ENCODE results near the gene OGFOD2. TPM values are rescaled to one million over a fixed set of nuclear protein-coding genes. Genes with fewer than 3 reads are reported as not detected.

The OGFOD2 gene
- total and polyA plus RNA-seq, 9 of the 15 experiments (the other 6 are each of a cell fraction or from before 2014, with no cell fraction given): 1.4 to 111 (median 18.5) TPM

DNA sequence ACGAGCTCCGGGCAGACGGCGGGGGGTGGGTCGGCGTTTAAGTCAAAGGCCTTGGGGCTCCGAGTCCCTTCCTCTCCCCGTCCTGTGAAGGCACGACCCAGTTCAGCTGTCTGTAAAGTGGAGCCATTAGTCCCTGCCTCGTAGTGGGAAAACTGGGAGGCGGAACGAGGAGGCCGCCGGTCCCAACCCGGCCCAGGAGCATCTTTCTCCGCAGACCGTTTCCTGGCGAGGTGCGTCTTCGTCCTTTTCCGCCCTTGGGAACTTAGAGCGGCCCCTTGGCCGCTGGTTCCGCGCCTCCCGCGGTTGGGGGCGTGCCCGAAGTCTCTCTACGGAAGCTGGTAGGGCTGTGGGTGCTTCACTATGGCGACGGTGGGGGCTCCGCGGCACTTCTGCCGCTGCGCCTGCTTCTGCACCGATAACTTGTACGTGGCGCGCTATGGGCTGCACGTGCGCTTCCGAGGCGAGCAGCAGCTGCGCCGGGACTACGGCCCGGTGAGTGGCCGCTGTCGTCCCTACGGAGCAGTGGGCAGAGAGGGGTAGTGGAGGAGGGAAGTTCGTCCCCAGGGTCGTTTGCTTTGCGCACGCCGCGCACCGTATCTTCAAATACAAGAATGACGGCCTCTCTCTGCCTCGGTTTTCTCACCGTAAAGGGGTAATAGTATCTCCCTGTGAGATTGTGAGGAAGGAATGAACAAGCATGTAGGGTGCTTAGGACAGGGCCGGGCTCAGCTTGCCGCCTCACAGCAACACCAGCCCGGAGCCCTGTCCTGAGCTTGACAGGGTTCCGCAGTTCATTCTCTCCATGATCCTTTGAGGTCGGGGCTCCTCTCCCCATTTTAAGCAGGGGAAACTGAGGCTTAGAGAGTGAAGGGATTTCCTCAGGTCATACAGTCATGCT is at the start of gene OGFOD2 (continued):
- TF ChIP-seq ZNF436 (CRISPR knock-in tag; IDR thresholded peaks at IDR 0.05) (no peak), RBM14 (IDR thresholded peaks at IDR 0.05; ENCODE audit: borderline replicate concordance, insufficient read depth, low read depth, low read length) (no peak), ZFP36 (IDR thresholded peaks at IDR 0.05; ENCODE audit: low read depth, low read length, partially characterized antibody) (peak; percentile 8), GABPB2 (CRISPR knock-in tag; conservative IDR thresholded peaks at IDR 0.05) (no peak), BHLHE40 (IDR thresholded peaks at IDR 0.05; ENCODE audit: low read length) (peak; percentile 97), CREBBP (IDR thresholded peaks at IDR 0.05; ENCODE audit: low read depth, low read length) (no peak), ZNF3 (CRISPR knock-in tag; IDR thresholded peaks at IDR 0.05) (no peak), RBM39 (optimal IDR thresholded peaks at IDR 0.05; ENCODE audit: low read depth, low read length) (no peak), BCOR (IDR thresholded peaks at IDR 0.05) (peak; percentile 49; the same call in 1 of the 2 replicates), TEAD1 (CRISPR knock-in tag; IDR thresholded peaks at IDR 0.05) (peak in 1 of 2 experiments; percentile 90; a peak in 2 of 4 replicates), ZBTB1 (CRISPR knock-in tag; IDR thresholded peaks at IDR 0.05; ENCODE audit: borderline replicate concordance, low read depth) (no peak), PRMT5 (CRISPR knock-in tag; IDR thresholded peaks at IDR 0.05) (no peak), SAFB (IDR thresholded peaks at IDR 0.05; ENCODE audit: borderline replicate concordance, low read depth, low read length) (no peak), CBX5 (IDR thresholded peaks at IDR 0.05; ENCODE audit: borderline replicate concordance, low read depth) (no peak)
- TF ChIP-seq, protein P1, sequence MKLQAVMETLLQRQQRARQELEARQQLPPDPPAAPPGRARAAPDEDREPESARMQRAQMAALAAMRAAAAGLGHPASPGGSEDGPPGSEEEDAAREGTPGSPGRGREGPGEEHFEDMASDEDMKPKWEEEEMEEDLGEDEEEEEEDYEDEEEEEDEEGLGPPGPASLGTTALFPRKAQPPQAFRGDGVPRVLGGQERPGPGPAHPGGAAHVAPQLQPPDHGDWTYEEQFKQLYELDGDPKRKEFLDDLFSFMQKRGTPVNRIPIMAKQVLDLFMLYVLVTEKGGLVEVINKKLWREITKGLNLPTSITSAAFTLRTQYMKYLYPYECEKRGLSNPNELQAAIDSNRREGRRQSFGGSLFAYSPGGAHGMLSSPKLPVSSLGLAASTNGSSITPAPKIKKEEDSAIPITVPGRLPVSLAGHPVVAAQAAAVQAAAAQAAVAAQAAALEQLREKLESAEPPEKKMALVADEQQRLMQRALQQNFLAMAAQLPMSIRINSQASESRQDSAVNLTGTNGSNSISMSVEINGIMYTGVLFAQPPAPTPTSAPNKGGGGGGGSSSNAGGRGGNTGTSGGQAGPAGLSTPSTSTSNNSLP (IDR thresholded peaks at IDR 0.05; ENCODE audit: borderline replicate concordance, low read depth, low read length): no peak
- TF ChIP-seq, protein P2, sequence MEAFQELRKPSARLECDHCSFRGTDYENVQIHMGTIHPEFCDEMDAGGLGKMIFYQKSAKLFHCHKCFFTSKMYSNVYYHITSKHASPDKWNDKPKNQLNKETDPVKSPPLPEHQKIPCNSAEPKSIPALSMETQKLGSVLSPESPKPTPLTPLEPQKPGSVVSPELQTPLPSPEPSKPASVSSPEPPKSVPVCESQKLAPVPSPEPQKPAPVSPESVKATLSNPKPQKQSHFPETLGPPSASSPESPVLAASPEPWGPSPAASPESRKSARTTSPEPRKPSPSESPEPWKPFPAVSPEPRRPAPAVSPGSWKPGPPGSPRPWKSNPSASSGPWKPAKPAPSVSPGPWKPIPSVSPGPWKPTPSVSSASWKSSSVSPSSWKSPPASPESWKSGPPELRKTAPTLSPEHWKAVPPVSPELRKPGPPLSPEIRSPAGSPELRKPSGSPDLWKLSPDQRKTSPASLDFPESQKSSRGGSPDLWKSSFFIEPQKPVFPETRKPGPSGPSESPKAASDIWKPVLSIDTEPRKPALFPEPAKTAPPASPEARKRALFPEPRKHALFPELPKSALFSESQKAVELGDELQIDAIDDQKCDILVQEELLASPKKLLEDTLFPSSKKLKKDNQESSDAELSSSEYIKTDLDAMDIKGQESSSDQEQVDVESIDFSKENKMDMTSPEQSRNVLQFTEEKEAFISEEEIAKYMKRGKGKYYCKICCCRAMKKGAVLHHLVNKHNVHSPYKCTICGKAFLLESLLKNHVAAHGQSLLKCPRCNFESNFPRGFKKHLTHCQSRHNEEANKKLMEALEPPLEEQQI (IDR thresholded peaks at IDR 0.05): no peak
- TF ChIP-seq, protein P3, sequence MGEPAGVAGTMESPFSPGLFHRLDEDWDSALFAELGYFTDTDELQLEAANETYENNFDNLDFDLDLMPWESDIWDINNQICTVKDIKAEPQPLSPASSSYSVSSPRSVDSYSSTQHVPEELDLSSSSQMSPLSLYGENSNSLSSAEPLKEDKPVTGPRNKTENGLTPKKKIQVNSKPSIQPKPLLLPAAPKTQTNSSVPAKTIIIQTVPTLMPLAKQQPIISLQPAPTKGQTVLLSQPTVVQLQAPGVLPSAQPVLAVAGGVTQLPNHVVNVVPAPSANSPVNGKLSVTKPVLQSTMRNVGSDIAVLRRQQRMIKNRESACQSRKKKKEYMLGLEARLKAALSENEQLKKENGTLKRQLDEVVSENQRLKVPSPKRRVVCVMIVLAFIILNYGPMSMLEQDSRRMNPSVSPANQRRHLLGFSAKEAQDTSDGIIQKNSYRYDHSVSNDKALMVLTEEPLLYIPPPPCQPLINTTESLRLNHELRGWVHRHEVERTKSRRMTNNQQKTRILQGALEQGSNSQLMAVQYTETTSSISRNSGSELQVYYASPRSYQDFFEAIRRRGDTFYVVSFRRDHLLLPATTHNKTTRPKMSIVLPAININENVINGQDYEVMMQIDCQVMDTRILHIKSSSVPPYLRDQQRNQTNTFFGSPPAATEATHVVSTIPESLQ (CRISPR knock-in tag; IDR thresholded peaks at IDR 0.05): no peak

Measured in K562 (cell line).